ENCODE data around the gene FOXO3.

DNA sequence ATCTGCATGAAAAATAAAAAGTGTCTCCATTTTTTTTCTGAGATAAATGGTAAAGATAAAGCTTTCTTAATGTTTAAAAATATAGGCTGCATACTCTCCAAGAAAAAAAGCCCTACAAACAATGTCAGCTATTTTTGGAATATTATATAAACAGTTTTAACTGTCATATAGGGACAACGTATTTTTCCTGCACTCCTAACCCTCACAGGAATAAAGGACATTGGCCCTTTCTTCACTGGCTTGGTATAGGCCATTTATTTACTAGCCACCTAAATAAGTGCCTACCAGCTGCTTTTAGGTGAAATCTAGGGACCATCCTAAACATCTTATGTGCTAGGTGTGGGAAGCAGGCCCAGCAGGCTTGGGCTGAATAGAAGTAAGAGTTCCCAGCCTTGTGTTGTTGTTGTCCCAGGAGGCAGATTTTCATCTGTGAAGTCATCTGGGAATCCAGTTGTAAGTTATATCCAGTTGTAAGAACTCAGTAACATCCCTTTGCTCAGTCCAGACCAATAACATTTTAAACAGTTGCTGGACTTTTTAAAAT lies 21.3 kb downstream of the FOXO3 start:
- TF ChIP-seq, protein P1, sequence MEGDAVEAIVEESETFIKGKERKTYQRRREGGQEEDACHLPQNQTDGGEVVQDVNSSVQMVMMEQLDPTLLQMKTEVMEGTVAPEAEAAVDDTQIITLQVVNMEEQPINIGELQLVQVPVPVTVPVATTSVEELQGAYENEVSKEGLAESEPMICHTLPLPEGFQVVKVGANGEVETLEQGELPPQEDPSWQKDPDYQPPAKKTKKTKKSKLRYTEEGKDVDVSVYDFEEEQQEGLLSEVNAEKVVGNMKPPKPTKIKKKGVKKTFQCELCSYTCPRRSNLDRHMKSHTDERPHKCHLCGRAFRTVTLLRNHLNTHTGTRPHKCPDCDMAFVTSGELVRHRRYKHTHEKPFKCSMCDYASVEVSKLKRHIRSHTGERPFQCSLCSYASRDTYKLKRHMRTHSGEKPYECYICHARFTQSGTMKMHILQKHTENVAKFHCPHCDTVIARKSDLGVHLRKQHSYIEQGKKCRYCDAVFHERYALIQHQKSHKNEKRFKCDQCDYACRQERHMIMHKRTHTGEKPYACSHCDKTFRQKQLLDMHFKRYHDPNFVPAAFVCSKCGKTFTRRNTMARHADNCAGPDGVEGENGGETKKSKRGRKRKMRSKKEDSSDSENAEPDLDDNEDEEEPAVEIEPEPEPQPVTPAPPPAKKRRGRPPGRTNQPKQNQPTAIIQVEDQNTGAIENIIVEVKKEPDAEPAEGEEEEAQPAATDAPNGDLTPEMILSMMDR (conservative IDR thresholded peaks at IDR 0.05 in 1 of 2, IDR thresholded peaks at IDR 0.05 in 1 of 2; ENCODE audit: extremely low read depth in 1 of 2, insufficient read depth in 1 of 2, low read depth in 1 of 2, low read length in 2 of 2), result no peak
- TF ChIP-seq EZH2 (IDR thresholded peaks at IDR 0.05; ENCODE audit: borderline replicate concordance, low read length), result no peak

Measured in mammary epithelial cell (primary cell).